Measurements from ENCODE around the gene CELSR1.

The CELSR1 gene

GRCh38 chr22:46439576-46440465, 97.6 kb downstream of the CELSR1 start:
- no peak for DNase-seq

- DNase-seq = no peak
Measured at GRCh38 chr22:46439111-46439510, 98.3 kb downstream of the CELSR1 start.

GRCh38 chr22:46437671-46438440, 99.6 kb downstream of the CELSR1 start:
- no peak for DNase-seq

GRCh38 chr22:46436595-46437175, 100.7 kb downstream of the CELSR1 start:
- DNase-seq = no peak

- DNase-seq = no peak
Measured at GRCh38 chr22:46433318-46433717, 104.1 kb downstream of the CELSR1 start.

- DNase-seq = peak; percentile 36
Measured at GRCh38 chr22:46432164-46433068, 105.0 kb downstream of the CELSR1 start.

- no peak for DNase-seq
Measured at GRCh38 chr22:46430961-46431838, 106.2 kb downstream of the CELSR1 start.

- DNase-seq = no peak
Measured at GRCh38 chr22:46429325-46429853, 108.0 kb downstream of the CELSR1 start.

GRCh38 chr22:46428602-46429324, 108.7 kb downstream of the CELSR1 start:
- no peak for DNase-seq

GRCh38 chr22:46428171-46428570, 109.2 kb downstream of the CELSR1 start:
- DNase-seq = no peak

- DNase-seq = no peak
Measured at GRCh38 chr22:46425016-46425415, 112.4 kb downstream of the CELSR1 start.

- no peak for DNase-seq
Measured at GRCh38 chr22:46424496-46424895, 112.9 kb downstream of the CELSR1 start.

GRCh38 chr22:46422896-46423295, 114.5 kb downstream of the CELSR1 start:
- DNase-seq = no peak

GRCh38 chr22:46421267-46421666, 116.2 kb downstream of the CELSR1 start:
- DNase-seq = peak; percentile 5

GRCh38 chr22:46419754-46420571, 117.5 kb downstream of the CELSR1 start:
- DNase-seq = no peak

GRCh38 chr22:46418827-46419226, 118.6 kb downstream of the CELSR1 start:
- no peak for DNase-seq

- no peak for DNase-seq
Measured at GRCh38 chr22:46417769-46418168, 119.7 kb downstream of the CELSR1 start.

GRCh38 chr22:46416891-46417580, 120.4 kb downstream of the CELSR1 start:
- no peak for DNase-seq

GRCh38 chr22:46416520-46416871, 120.9 kb downstream of the CELSR1 start:
- DNase-seq = no peak
